Mucosa of descending colon (tissue), 3 donors: ENCODE data around the gene EIF2AK2. TPM values are rescaled to one million over a fixed set of nuclear protein-coding genes. Genes with fewer than 3 reads are reported as not detected.

Source experiments
- ATAC-seq: fragments of 200-7000 bp; cut with Tn5 transposase; one replicate; pipeline ENCODE4 v1.9.1; 2020; ENCODE audit warnings: mild to moderate bottlenecking, moderate library complexity
- DNase-seq, 3 donors: peaks; one replicate each; pipeline ENCODE4 v3.0.0-alpha.2; 2020
- H3K36me3 ChIP-seq: fragments of 200-600 bp; one replicate; pipeline ENCODE4 v1.8.0; 2021; ENCODE audit warnings: low read depth, mild to moderate bottlenecking
- H3K4me1 ChIP-seq: fragments of 200-600 bp; one replicate; pipeline ENCODE4 v1.8.0; 2021; ENCODE audit warnings: low read depth, mild to moderate bottlenecking
- H3K4me3 ChIP-seq: fragments of 200-600 bp; one replicate; pipeline ENCODE4 v1.8.0; 2021; ENCODE audit warnings: mild to moderate bottlenecking
- H3K9me3 ChIP-seq: fragments of 200-600 bp; one replicate; pipeline ENCODE4 v1.8.0; 2021; ENCODE audit warnings: mild to moderate bottlenecking
- intact Hi-C, 2 donors: fragments of 100-400 bp; cut with DNase I in 1 of 2; cut with micrococcal nuclease in 1 of 2; formaldehyde crosslinking; loops; one replicate each; pipeline versions ENCODE4 v1.11.0 to v1.11.1; 2022; cut with DNase I, micrococcal nuclease
- total RNA-seq, 3 donors: library from RNA; stranded (reverse); fragmentation: NEBNext Ultra II Directional in 2 of 3; extraction: Animal tissue kit (Norgen Biotek cat#: 25700) in 2 of 3; gene quantifications; one replicate each; pipeline versions ENCODE4 v1.2.1 to v1.2.4, GENCODE V29; 2021 to 2023
- TF ChIP-seq, protein P1 (sequence below): fragments of 200-600 bp; IDR thresholded peaks from one replicate; pipeline ENCODE4 v1.8.0; 2022; ENCODE audit warnings: antibody characterized with exemption, mild to moderate bottlenecking
- donor health status: DM: no; HTN: no; CAD: no; lungs with moderate emphysema.
- donor health status: DM: no; HTN: no; CAD: no.
- donor health status: DM: no; HTN: yes; CAD: no.

The EIF2AK2 gene
- total RNA-seq, 3 donors from 2014 or later: 27.5 to 48.8 (median 33.2) TPM

DNA sequence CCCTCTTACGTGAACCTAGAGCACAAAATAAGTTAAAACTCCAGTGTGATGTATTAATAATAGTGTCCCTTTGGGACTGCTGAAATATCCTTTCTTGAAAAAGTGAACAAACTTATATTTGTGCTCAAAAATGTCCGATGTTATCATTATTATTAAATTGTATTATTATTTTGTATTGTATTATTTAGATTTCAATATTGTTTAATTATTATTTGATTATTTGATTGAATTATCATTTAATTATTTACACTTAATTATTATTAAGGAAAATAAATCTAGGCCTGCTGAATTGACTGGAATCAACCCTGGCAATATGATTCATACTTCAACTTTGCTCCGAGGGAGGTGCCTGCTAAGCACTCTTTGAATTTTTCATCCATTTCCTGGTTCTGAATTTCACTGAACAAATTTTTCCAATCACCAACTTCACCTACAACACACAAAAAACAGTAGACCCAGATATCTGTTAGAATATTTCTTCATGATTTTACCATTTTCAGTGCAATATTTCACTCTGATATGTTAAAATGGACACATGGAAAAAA lies 10.9 kb upstream of the EIF2AK2 start:
- DNase-seq (no peak), ATAC-seq (peak; percentile 88)
- intact Hi-C loops: no loop called here
- Histone ChIP-seq H3K9me3 (peaks cover 10% of the 10 kb centered on the region), H3K4me1 (no peaks in the 10 kb centered on the region), H3K4me3 (no peak overlapping the region), H3K36me3 (no peaks in the 10 kb centered on the region)
- TF ChIP-seq, protein P1, sequence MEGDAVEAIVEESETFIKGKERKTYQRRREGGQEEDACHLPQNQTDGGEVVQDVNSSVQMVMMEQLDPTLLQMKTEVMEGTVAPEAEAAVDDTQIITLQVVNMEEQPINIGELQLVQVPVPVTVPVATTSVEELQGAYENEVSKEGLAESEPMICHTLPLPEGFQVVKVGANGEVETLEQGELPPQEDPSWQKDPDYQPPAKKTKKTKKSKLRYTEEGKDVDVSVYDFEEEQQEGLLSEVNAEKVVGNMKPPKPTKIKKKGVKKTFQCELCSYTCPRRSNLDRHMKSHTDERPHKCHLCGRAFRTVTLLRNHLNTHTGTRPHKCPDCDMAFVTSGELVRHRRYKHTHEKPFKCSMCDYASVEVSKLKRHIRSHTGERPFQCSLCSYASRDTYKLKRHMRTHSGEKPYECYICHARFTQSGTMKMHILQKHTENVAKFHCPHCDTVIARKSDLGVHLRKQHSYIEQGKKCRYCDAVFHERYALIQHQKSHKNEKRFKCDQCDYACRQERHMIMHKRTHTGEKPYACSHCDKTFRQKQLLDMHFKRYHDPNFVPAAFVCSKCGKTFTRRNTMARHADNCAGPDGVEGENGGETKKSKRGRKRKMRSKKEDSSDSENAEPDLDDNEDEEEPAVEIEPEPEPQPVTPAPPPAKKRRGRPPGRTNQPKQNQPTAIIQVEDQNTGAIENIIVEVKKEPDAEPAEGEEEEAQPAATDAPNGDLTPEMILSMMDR: no peak

DNA sequence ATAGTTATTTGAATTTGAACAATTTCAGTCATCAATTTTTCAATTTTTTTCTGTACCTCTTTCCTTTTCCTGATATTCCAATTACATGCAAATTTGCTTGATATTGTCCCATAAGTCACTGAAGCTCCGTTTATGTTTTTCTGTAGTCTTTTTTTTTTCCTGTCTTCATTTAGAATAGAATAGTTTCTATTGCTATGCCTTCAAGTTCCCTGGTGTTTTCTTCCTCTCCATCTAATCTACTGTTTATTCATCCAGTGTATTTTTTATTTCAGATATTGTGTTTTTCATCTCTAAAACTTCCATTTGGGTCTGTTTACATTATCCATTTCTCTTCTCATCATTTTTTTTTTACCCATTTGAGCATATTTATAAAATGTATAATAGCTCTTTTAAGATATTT lies 8.0 kb upstream of the EIF2AK2 start:
- no peaks in the 10 kb centered on the region for H3K4me1 ChIP-seq
- TF ChIP-seq, protein P1: no peak
- H3K36me3 ChIP-seq: no peaks in the 10 kb centered on the region
- H3K9me3 ChIP-seq: peaks cover 10% of the 10 kb centered on the region
- ATAC-seq (no peak), DNase-seq (no peak)
- no peak overlapping the region for H3K4me3 ChIP-seq
- intact Hi-C loops: no loop called here

DNA sequence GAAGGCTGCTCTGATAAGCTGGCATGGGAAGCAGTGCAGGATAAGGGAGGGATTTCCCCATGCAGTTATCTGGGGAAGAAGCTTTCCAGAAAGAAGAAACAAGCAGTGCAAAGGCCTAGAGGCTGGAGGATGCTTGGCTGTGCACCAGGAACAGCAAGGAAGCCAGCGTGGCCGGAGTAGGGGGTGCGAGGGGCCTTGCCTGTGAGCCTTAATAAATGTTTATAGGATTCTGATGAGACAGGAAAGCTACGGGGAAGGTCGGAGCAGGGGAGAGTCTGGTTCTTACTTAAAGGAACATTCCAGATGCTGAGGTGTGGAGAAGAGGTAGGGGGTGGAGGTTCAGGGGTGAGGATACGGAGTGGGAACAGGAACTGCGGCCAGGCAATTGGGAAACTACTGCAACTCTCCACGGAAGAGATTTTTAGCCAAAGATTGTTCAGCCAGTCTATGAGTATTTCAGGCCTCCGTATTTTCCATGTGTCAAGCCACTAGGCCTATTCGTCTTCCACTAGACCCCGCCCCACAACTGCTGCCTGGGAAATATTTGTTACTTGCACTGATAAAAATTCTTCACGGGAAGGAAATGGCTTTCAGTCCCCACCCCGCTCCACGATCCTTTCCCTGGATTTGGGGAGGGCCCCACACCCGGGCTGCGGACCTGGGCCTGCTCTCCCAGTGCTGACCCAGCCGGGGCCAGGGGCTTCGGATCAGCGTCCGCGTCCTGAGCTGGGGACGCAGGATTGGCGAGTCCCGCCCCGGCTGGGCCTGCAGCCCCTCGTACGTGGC lies 516 bp downstream of the EIF2AK2 start:
- H3K4me3 ChIP-seq: peak overlapping the region; percentile 95
- H3K9me3 ChIP-seq: no peaks in the 10 kb centered on the region
- TF ChIP-seq, protein P1: no peak
- no peaks in the 10 kb centered on the region for H3K36me3 ChIP-seq
- DNase-seq: peak; percentile 43 to 66 (median 61)
- peak; percentile 60 for ATAC-seq
- intact Hi-C loops: no loop called here
- H3K4me1 ChIP-seq: peaks cover 7% of the 10 kb centered on the region

DNA sequence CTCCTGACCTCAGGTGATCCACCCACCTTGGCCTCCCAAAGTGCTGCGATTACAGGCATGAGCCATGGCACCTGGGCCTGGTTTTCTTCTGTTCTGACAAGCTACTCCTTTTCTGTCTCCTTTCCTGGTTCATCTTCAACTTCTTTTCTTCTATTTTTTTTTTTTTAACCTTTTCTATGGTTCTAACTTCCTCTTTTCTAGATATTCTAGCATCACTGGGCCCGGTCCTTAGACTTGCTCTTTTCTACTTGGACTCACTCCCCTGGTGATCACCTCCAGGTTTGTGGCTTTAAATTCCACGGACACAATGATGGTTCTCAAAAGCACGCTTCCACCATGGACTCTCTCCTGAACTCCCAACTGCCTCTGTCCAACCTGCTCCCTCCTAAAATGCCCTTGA lies 2.0 kb downstream of the EIF2AK2 start:
- intact Hi-C loops: no loop called here
- Histone ChIP-seq H3K4me1 (peaks cover 14% of the 10 kb centered on the region), H3K36me3 (no peaks in the 10 kb centered on the region), H3K4me3 (no peak overlapping the region), H3K9me3 (no peaks in the 10 kb centered on the region)
- TF ChIP-seq, protein P1: no peak
- no peak for ATAC-seq
- no peak for DNase-seq

DNA sequence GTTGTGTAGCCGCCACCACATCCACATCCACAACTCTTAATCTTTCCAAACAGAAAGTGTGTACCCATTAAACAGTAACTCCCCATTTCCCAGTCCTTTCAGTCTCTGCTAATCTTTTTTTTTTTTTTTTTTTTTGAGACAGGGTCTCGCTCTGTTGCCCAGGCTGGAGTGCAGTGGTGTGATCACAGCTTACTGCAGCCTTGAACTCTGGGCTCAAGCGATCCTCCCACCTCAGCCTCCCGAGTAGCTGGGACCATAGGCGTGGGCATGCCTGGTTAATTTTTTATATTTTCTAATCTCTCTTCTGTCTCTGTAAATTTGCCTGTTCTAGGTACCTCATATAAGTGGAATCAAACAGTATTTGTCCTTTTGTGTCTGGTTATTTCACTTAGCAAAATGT lies 3.6 kb downstream of the EIF2AK2 start:
- TF ChIP-seq, protein P1: no peak
- intact Hi-C loops: no loop called here
- Histone ChIP-seq H3K36me3 (no peaks in the 10 kb centered on the region), H3K4me1 (peaks cover 21% of the 10 kb centered on the region), H3K9me3 (no peaks in the 10 kb centered on the region), H3K4me3 (no peak overlapping the region)
- DNase-seq (no peak), ATAC-seq (no peak)
